ENCODE data around the gene CHMP1A.

The CHMP1A gene

GRCh38 chr16:89621136-89621697 lies 36.3 kb downstream of the CHMP1A start:
- no peak for DNase-seq (ENCODE audit: low read depth)
- TF ChIP-seq CTCF (IDR thresholded peaks at IDR 0.05; ENCODE audit: low read depth, low read length, missing control alignments) = no peak
- H3K4me3 ChIP-seq (ENCODE audit: low read depth, low read length) = no peak overlapping the region

- DNase-seq (ENCODE audit: low read depth) = no peak
- TF ChIP-seq CTCF (IDR thresholded peaks at IDR 0.05; ENCODE audit: low read depth, low read length, missing control alignments) = no peak
These were observed 37.1 kb downstream of the CHMP1A start for GRCh38 chr16:89620406-89620841.

GRCh38 chr16:89619840-89620239 lies 37.7 kb downstream of the CHMP1A start:
- H3K4me3 ChIP-seq (ENCODE audit: low read depth, low read length) = no peak overlapping the region
- no peak for DNase-seq (ENCODE audit: low read depth)
- no peak for TF ChIP-seq CTCF (IDR thresholded peaks at IDR 0.05; ENCODE audit: low read depth, low read length, missing control alignments)

More at GRCh38 chr16:89620406-89620841, 37.1 kb downstream of the CHMP1A start:
- no peak overlapping the region for H3K4me3 ChIP-seq (ENCODE audit: low read depth, low read length)

GRCh38 chr16:89618109-89618998 lies 39.2 kb downstream of the CHMP1A start:
- TF ChIP-seq CTCF (IDR thresholded peaks at IDR 0.05; ENCODE audit: low read depth, low read length, missing control alignments) = no peak
- no peak overlapping the region for H3K4me3 ChIP-seq (ENCODE audit: low read depth, low read length)
- DNase-seq (ENCODE audit: low read depth) = no peak

- no peak for DNase-seq (ENCODE audit: low read depth)
- no peak for TF ChIP-seq CTCF (IDR thresholded peaks at IDR 0.05; ENCODE audit: low read depth, low read length, missing control alignments)
These were observed 40.5 kb downstream of the CHMP1A start for GRCh38 chr16:89617036-89617435.

GRCh38 chr16:89616623-89617022 lies 40.9 kb downstream of the CHMP1A start:
- no peak for TF ChIP-seq CTCF (IDR thresholded peaks at IDR 0.05; ENCODE audit: low read depth, low read length, missing control alignments)
- no peak overlapping the region for H3K4me3 ChIP-seq (ENCODE audit: low read depth, low read length)
- no peak for DNase-seq (ENCODE audit: low read depth)

More at GRCh38 chr16:89617036-89617435, 40.5 kb downstream of the CHMP1A start:
- H3K4me3 ChIP-seq (ENCODE audit: low read depth, low read length) = no peak overlapping the region
